ENCODE results near the gene DONSON. TPM values are rescaled to one million over a fixed set of nuclear protein-coding genes. Genes with fewer than 3 reads are reported as not detected.

DONSON gene
- total and polyA plus RNA-seq, 9 of the 15 experiments (the other 6 are each of a cell fraction or from before 2014, with no cell fraction given): 26.7 to 124 (median 62.6) TPM

DNA sequence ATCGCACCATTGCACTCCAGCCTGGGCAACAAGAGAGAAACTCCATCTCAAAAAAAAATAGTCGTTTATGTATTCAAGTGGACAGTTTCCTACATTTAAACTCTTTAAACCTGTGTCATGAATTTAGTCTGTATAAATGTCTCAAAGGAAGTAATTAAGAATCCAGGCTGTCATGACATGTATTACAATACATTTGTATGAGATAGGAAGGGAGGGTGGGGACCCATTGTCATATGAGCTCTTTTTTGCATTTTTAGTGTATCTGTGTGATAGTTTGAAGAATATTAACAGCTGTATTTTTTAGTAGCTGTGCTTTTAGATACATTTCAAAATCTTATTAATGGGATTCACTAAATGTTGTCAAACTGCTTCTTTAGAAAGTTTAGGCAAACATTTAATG is 20.0 kb downstream of the DONSON start:
- no peak overlapping the region for H3K4me3 ChIP-seq
- no peak overlapping the region for H2AFZ ChIP-seq (ENCODE audit: low read depth, low read length)
- CTCF ChIA-PET (ENCODE audit: low intra/inter-chr PET ratio): no interaction called here
- intact Hi-C loops (cut with micrococcal nuclease): no loop called here
- H3K36me3 ChIP-seq (ENCODE audit: control insufficient read depth, insufficient read depth, low read length): peaks cover 96% of the 10 kb centered on the region
- DNase-seq (ENCODE audit: extremely low read depth in 1 of 4, low spot score in 3 of 4): no peak
- H3K9ac ChIP-seq (ENCODE audit: insufficient read depth in 1 of 2, low read depth in 2 of 2, low read length in 2 of 2): no peak overlapping the region
- no TSS peak for BruUV-seq (replicated peaks)
- no peaks in the 10 kb centered on the region for H3K4me1 ChIP-seq (replicated peaks in 1 of 2; ENCODE audit: control insufficient read depth in 2 of 2, insufficient read depth in 2 of 2, low read length in 2 of 2)
- no peak overlapping the region for H3K27ac ChIP-seq (ENCODE audit: extremely low read depth, low read depth, low read length)
- WGBS (ENCODE audit: insufficient coverage, low coverage, missing lambda C conversion rate): 82% methylated on average over 2 of the region's 2 CpGs
- H4K20me1 ChIP-seq (replicated peaks; ENCODE audit: control insufficient read depth, insufficient read depth, low read length): no peaks in the 10 kb centered on the region
- in situ Hi-C loops (cut with MboI): no loop called here
- ATAC-seq: no peak
- POLR2A ChIA-PET: interaction anchor here (12.7 kb wide), 1 partner anchor 13 kb away, joined by 130 read pairs; no protein-coding TSS in a partner anchor
- no peaks in the 10 kb centered on the region for H3K9me1 ChIP-seq (ENCODE audit: control insufficient read depth, insufficient read depth, low read length)
- H3K27me3 ChIP-seq (ENCODE audit: control insufficient read depth in 2 of 2, insufficient read depth in 2 of 2, low read length in 2 of 2): no peaks in the 10 kb centered on the region
- no peaks in the 10 kb centered on the region for H3K9me3 ChIP-seq (replicated peaks; ENCODE audit: control insufficient read depth, insufficient read depth, low read depth, low read length)
- TF ChIP-seq ZBTB1 (CRISPR knock-in tag; IDR thresholded peaks at IDR 0.05; ENCODE audit: borderline replicate concordance, low read depth): no peak
- no peak for TF ChIP-seq NEUROD1 (IDR thresholded peaks at IDR 0.05; ENCODE audit: borderline replicate concordance, low read depth, low read length, partially characterized antibody)
- no peak for TF ChIP-seq POLR2AphosphoS5 (IDR thresholded peaks at IDR 0.05; ENCODE audit: control insufficient read depth, insufficient read depth, low read depth, low read length)
- no peak for TF ChIP-seq RBM39 (optimal IDR thresholded peaks at IDR 0.05; ENCODE audit: low read depth, low read length)
- no peak for TF ChIP-seq MEF2D (tag; conservative IDR thresholded peaks at IDR 0.05; ENCODE audit: low read depth)
- TF ChIP-seq, protein P1, sequence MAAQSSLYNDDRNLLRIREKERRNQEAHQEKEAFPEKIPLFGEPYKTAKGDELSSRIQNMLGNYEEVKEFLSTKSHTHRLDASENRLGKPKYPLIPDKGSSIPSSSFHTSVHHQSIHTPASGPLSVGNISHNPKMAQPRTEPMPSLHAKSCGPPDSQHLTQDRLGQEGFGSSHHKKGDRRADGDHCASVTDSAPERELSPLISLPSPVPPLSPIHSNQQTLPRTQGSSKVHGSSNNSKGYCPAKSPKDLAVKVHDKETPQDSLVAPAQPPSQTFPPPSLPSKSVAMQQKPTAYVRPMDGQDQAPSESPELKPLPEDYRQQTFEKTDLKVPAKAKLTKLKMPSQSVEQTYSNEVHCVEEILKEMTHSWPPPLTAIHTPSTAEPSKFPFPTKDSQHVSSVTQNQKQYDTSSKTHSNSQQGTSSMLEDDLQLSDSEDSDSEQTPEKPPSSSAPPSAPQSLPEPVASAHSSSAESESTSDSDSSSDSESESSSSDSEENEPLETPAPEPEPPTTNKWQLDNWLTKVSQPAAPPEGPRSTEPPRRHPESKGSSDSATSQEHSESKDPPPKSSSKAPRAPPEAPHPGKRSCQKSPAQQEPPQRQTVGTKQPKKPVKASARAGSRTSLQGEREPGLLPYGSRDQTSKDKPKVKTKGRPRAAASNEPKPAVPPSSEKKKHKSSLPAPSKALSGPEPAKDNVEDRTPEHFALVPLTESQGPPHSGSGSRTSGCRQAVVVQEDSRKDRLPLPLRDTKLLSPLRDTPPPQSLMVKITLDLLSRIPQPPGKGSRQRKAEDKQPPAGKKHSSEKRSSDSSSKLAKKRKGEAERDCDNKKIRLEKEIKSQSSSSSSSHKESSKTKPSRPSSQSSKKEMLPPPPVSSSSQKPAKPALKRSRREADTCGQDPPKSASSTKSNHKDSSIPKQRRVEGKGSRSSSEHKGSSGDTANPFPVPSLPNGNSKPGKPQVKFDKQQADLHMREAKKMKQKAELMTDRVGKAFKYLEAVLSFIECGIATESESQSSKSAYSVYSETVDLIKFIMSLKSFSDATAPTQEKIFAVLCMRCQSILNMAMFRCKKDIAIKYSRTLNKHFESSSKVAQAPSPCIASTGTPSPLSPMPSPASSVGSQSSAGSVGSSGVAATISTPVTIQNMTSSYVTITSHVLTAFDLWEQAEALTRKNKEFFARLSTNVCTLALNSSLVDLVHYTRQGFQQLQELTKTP (IDR thresholded peaks at IDR 0.05; ENCODE audit: low read depth in 1 of 2, partially characterized antibody in 2 of 2): no peak
- no peak for TF ChIP-seq ZNF239 (CRISPR knock-in tag; IDR thresholded peaks at IDR 0.05)
- no peak for TF ChIP-seq E2F3 (CRISPR knock-in tag; IDR thresholded peaks at IDR 0.05)
- no peak for TF ChIP-seq PPARD (CRISPR knock-in tag; IDR thresholded peaks at IDR 0.05)
- TF ChIP-seq, protein P2, sequence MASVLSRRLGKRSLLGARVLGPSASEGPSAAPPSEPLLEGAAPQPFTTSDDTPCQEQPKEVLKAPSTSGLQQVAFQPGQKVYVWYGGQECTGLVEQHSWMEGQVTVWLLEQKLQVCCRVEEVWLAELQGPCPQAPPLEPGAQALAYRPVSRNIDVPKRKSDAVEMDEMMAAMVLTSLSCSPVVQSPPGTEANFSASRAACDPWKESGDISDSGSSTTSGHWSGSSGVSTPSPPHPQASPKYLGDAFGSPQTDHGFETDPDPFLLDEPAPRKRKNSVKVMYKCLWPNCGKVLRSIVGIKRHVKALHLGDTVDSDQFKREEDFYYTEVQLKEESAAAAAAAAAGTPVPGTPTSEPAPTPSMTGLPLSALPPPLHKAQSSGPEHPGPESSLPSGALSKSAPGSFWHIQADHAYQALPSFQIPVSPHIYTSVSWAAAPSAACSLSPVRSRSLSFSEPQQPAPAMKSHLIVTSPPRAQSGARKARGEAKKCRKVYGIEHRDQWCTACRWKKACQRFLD (CRISPR knock-in tag; IDR thresholded peaks at IDR 0.05): no peak
- TF ChIP-seq ERF (CRISPR knock-in tag; IDR thresholded peaks at IDR 0.05): no peak
- TF ChIP-seq MECOM (CRISPR knock-in tag; IDR thresholded peaks at IDR 0.05): no peak
- no peak for TF ChIP-seq ASH1L (IDR thresholded peaks at IDR 0.05; ENCODE audit: borderline replicate concordance, low read depth, partially characterized antibody)
- TF ChIP-seq, protein P3, sequence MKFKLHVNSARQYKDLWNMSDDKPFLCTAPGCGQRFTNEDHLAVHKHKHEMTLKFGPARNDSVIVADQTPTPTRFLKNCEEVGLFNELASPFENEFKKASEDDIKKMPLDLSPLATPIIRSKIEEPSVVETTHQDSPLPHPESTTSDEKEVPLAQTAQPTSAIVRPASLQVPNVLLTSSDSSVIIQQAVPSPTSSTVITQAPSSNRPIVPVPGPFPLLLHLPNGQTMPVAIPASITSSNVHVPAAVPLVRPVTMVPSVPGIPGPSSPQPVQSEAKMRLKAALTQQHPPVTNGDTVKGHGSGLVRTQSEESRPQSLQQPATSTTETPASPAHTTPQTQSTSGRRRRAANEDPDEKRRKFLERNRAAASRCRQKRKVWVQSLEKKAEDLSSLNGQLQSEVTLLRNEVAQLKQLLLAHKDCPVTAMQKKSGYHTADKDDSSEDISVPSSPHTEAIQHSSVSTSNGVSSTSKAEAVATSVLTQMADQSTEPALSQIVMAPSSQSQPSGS (CRISPR knock-in tag; IDR thresholded peaks at IDR 0.05): no peak
- no peak for TF ChIP-seq U2AF1 (optimal IDR thresholded peaks at IDR 0.05; ENCODE audit: low read depth, low read length)
- no peak for TF ChIP-seq SETDB1 (IDR thresholded peaks at IDR 0.05; ENCODE audit: low read length)
- no peak overlapping the region for H3K4me2 ChIP-seq (ENCODE audit: insufficient read depth, low read length)
- no peak for FAIRE-seq
- peaks cover 26% of the 10 kb centered on the region for H3K79me2 ChIP-seq (ENCODE audit: control insufficient read depth, insufficient read depth, low read length)
